GM19025 (cell line): ENCODE measurements around the gene RFX4.
"Not testable (repeated sequence)": the region's sequence is repeated elsewhere in the genome, so short reads cannot be mapped to it uniquely, and the experiment has no call there.

Experiments
- ATAC-seq: cut with Tn5 transposase; IDR thresholded peaks from one replicate; pipeline ENCODE4 v1.9.1; 2021; ENCODE audit warnings: mild to moderate bottlenecking, low read depth, moderate library complexity; ENCODE audit not compliant: unreplicated experiment

The RFX4 gene

GRCh38 chr12:106685381-106685780 lies 102.6 kb downstream of the RFX4 start:
- no peak for ATAC-seq

GRCh38 chr12:106687672-106688071 lies 104.9 kb downstream of the RFX4 start:
- no peak for ATAC-seq

GRCh38 chr12:106690569-106691305 lies 107.9 kb downstream of the RFX4 start:
- ATAC-seq = no peak

- ATAC-seq = not testable (repeated sequence)
These were observed 109.2 kb downstream of the RFX4 start for GRCh38 chr12:106692033-106692432.

- ATAC-seq = no peak
These were observed 110.4 kb downstream of the RFX4 start for GRCh38 chr12:106692896-106693820.

- no peak for ATAC-seq
These were observed 113.3 kb downstream of the RFX4 start for GRCh38 chr12:106696071-106696470.

GRCh38 chr12:106696681-106697417 lies 114.0 kb downstream of the RFX4 start:
- ATAC-seq = no peak

- ATAC-seq = no peak
These were observed 121.3 kb downstream of the RFX4 start for GRCh38 chr12:106704081-106704480.

- no peak for ATAC-seq
These were observed 123.2 kb downstream of the RFX4 start for GRCh38 chr12:106705971-106706370.

- ATAC-seq = no peak
These were observed 126.3 kb downstream of the RFX4 start for GRCh38 chr12:106709068-106709511.

GRCh38 chr12:106710143-106710893 lies 127.5 kb downstream of the RFX4 start:
- no peak for ATAC-seq

- no peak for ATAC-seq
These were observed 128.5 kb downstream of the RFX4 start for GRCh38 chr12:106711316-106711715.

GRCh38 chr12:106712768-106713167 lies 130.0 kb downstream of the RFX4 start:
- no peak for ATAC-seq

- no peak for ATAC-seq
These were observed 132.1 kb downstream of the RFX4 start for GRCh38 chr12:106714926-106715325.

- ATAC-seq = no peak
These were observed 132.8 kb downstream of the RFX4 start for GRCh38 chr12:106715582-106715981.

- no peak for ATAC-seq
These were observed 134.9 kb downstream of the RFX4 start for GRCh38 chr12:106717673-106718072.

- no peak for ATAC-seq
These were observed 137.1 kb downstream of the RFX4 start for GRCh38 chr12:106719879-106720278.

- no peak for ATAC-seq
These were observed 137.9 kb downstream of the RFX4 start for GRCh38 chr12:106720696-106721095.

- no peak for ATAC-seq
These were observed 139.1 kb downstream of the RFX4 start for GRCh38 chr12:106721915-106722314.

- no peak for ATAC-seq
These were observed 140.0 kb downstream of the RFX4 start for GRCh38 chr12:106722837-106723236.
